ENCODE measurements around the gene MAGEA6.

DNA sequence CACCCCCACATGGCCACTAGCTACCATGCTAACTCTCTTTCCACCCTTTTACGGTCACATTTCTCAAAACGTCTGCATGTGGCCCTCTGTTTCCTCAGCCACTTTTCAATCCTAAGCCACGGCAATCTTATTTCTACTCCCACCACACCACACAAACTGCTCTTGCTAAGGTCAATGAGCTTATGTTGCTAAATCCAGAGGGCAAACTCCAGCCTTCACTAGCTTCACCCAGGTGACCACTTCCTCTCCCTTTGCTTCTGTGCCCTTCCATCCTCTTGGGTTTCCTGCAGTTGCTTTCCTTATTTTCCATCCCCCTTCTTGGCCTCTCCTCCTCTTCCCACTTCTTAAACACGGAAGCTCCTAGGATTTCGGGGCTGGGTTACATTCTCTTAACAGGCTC is 44.6 kb upstream of the MAGEA6 start:
- TF ChIP-seq ZNF426 (tag by site-specific recombination; IDR thresholded peaks at IDR 0.05): no peak
- TF ChIP-seq ZNF776 (tag by site-specific recombination; IDR thresholded peaks at IDR 0.05; ENCODE audit: borderline replicate concordance): no peak
- TF ChIP-seq ZNF274 (IDR thresholded peaks at IDR 0.05; ENCODE audit: low read length): no peak
- no peak for TF ChIP-seq ZNF274 (tag by site-specific recombination; IDR thresholded peaks at IDR 0.05; ENCODE audit: borderline replicate concordance)
- TF ChIP-seq ZNF707 (tag by site-specific recombination; IDR thresholded peaks at IDR 0.05): no peak
- TF ChIP-seq ZEB2 (tag by site-specific recombination; IDR thresholded peaks at IDR 0.05): no peak
- no peak for TF ChIP-seq CTCF (tag by site-specific recombination; IDR thresholded peaks at IDR 0.05)
- TF ChIP-seq SALL2 (tag by site-specific recombination; IDR thresholded peaks at IDR 0.05; ENCODE audit: borderline replicate concordance): no peak
- TF ChIP-seq ZSCAN30 (tag by site-specific recombination; IDR thresholded peaks at IDR 0.05): no peak
